ENCODE data around the gene MTIF2.
"Not testable (repeated sequence)": the region's sequence is repeated elsewhere in the genome, so short reads cannot be mapped to it uniquely, and the experiment has no call there.

MTIF2 gene

GRCh38 chr2:55186837-55187236, 82.2 kb downstream of the MTIF2 start:
- DNase-seq: not testable (repeated sequence)

Data from SIG-M5 (cell line).